Ramos (cell line): ENCODE data around the gene COX6A1.
"Not testable (repeated sequence)": the region's sequence is repeated elsewhere in the genome, so short reads cannot be mapped to it uniquely, and the experiment has no call there.

Source experiments
- in situ Hi-C: fragments of 300-500 bp; cut with MboI; formaldehyde crosslinking; loops from one replicate; pipeline ENCODE4 v1.14.3; 2022; ENCODE audit warnings: low sequenced_read_pairs; ENCODE audit not compliant: unreplicated experiment

Gene COX6A1

GRCh38 chr12:120422892-120423456, 14.9 kb upstream of the COX6A1 start:
- in situ Hi-C loops: no loop called here

GRCh38 chr12:120425797-120426196, 12.1 kb upstream of the COX6A1 start:
- in situ Hi-C loops: no loop called here

GRCh38 chr12:120428597-120429229, 9.2 kb upstream of the COX6A1 start:
- in situ Hi-C loops: no loop called here

- in situ Hi-C loops: no loop called here
These were observed 8.5 kb upstream of the COX6A1 start for GRCh38 chr12:120429368-120429767.

- in situ Hi-C loops: loop anchor here (10.0 kb wide), 1 partner anchor 108 kb away; the partner anchor contains the start of gene PLA2G1B
These were observed 5.0 kb upstream of the COX6A1 start for GRCh38 chr12:120432772-120433525.

- in situ Hi-C loops: loop anchor here (10.0 kb wide), 1 partner anchor 114 kb away; the partner anchor contains the start of gene PLA2G1B
These were observed 734 bp downstream of the COX6A1 start for GRCh38 chr12:120438495-120439198.

GRCh38 chr12:120439646-120440247, 1.8 kb downstream of the COX6A1 start:
- in situ Hi-C loops: loop anchor here (10.0 kb wide), 1 partner anchor 115 kb away; the partner anchor contains the start of gene PLA2G1B

GRCh38 chr12:120444676-120445075, 6.8 kb downstream of the COX6A1 start:
- in situ Hi-C loops: no loop called here

- in situ Hi-C loops: no loop called here
These were observed 8.3 kb downstream of the COX6A1 start, which contains the start of the genes GATC and TRIAP1 for GRCh38 chr12:120445911-120446843. TSS of gene GATC (plus strand) at chr12:120446444. CDS start at chr12:120446481, 37 bp downstream. TSS of gene TRIAP1 (minus strand) at chr12:120446384. CDS start at chr12:120446372, 12 bp downstream.

- in situ Hi-C loops: not testable (repeated sequence)
These were observed 8.9 kb downstream of the COX6A1 start for GRCh38 chr12:120446844-120447178.

- in situ Hi-C loops: no loop called here
These were observed 10.1 kb downstream of the COX6A1 start for GRCh38 chr12:120447992-120448391.

GRCh38 chr12:120452524-120452923, 14.6 kb downstream of the COX6A1 start:
- in situ Hi-C loops: not testable (repeated sequence)

GRCh38 chr12:120453060-120453750, 15.3 kb downstream of the COX6A1 start:
- in situ Hi-C loops: no loop called here

- in situ Hi-C loops: no loop called here
These were observed 16.1 kb downstream of the COX6A1 start for GRCh38 chr12:120453977-120454376.

- in situ Hi-C loops: no loop called here
These were observed 17.4 kb downstream of the COX6A1 start for GRCh38 chr12:120455302-120455701.

- in situ Hi-C loops: no loop called here
These were observed 19.2 kb downstream of the COX6A1 start for GRCh38 chr12:120457133-120457532.

GRCh38 chr12:120460157-120460556, 22.2 kb downstream of the COX6A1 start:
- in situ Hi-C loops: no loop called here

GRCh38 chr12:120462099-120462640, 24.3 kb downstream of the COX6A1 start:
- in situ Hi-C loops: no loop called here
